HT-29 (cell line): ENCODE data around the gene QTRT2. TPM values are rescaled to one million over a fixed set of nuclear protein-coding genes. Genes with fewer than 3 reads are reported as not detected.

Experiments
- DNase-seq: peaks from one replicate; pipeline ENCODE4 v3.0.0-alpha.2; 2015; ENCODE audit warnings: low spot score
- total RNA-seq: library from RNA; depleted of rRNA; stranded (reverse); fragments of >200 nt; shearing (Covaris generic); gene quantifications from 2 replicates; pipeline ENCODE4 v1.2.3, GENCODE V29; 2014; rRNA removed

Gene QTRT2
- 28.1 and 32.1 TPM in 2 replicates for total RNA-seq

DNA sequence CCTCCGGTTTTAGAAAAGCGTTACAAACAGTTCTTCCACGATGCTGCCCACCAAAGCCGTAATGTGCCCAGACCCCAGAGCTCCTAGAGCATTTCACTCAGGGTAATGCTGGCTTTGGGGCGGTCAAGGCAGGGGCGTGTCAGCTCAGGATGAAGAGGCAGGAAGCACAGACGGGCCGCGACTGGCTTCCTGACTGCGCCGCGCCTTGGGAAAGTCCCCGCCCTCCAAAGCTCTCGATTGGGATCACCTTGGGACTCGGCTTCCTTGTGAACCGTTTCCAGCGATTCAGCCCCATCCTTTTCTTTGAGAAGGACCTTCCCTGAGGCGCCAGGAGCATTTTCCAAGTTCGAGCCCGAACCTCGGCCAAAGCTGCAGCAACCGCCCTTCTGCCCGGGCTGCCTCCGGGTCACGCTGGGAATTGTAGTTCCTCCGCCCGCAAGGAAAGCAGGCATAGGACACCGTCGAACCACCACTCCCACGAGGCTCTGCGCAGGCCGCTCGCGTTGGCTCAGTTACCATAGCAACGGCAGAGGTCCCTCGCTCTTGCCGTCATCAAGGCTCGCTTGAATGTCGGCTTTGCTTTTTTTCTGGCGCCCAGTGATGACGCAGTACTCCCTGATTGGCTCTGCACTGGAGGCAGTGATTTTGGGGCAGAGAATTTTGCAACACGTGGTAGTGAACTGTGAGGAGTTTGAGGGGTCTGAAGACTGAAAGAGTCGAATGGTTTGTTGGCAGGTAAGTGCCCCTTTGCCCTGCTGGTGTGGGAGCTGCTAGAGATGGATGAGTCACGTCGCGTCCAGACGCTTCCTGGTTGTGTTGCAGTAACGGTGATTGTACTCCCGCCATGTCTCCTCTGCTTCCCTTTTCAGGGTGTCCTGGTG, at the start of gene QTRT2, which contains the start of gene CCDC191:
Gene QTRT2, plus strand, starts transcription at position 608 of the 881 bp plus-strand sequence. CDS start 8,521 bp downstream, outside the sequence.
Gene CCDC191, minus strand, starts transcription at position 397 of the 881 bp plus-strand sequence. Its CDS starts 60 bp downstream, at position 337.
- peak; percentile 99 for DNase-seq

DNA sequence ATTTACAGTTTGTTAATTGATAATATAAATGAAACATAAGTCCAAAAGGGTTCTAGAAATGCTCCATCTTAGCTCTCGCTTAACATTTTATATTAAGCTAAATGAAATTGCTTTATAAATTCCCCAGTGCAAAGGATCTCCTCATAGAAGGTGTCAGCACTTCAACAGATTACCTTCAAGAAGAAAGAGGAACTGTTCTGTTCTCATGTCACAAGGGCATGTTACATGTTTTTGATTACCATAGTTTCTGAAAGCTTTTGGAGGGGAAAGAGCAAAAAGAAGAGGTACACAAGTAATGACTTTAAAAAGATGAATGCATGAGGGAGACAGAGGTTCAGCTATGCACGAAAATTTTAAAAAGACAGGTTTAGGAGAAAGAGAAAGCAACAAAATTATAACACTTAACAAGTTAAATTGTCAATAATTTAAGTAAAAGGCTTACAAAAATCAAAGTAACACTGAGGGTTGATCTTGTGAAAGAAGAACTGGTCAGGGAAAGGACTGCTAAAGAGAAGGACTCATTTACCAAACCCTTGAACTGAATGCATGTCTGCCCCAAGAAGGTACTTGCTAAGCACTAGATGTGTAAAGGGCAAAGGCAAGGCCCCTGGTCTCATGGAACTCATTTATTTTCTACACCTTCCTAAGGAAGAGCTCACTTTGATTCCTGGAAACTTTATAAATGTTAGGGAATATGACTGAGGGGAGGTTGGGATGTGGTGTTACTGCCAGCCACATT, 45.3 kb upstream of the QTRT2 start:
- no peak for DNase-seq

DNA sequence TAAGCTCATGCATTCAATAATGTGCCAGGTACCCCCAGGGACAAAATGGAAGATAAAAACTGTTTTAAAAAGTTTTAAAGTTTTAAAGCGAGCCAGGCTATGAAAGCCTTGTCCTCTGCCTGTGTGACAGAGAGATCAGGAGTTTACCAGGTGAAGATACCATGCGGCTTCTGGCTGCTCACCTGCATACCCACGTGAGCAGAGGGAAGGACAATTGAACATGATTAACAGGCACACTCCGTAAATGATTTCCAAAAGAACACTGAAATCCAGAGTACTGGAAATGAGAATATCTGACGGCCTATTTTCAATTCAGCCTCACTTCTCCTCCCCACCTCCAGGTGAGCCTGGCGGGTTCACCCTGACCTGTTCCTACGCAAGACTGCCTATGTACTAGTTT, 42.3 kb upstream of the QTRT2 start:
- no peak for DNase-seq

DNA sequence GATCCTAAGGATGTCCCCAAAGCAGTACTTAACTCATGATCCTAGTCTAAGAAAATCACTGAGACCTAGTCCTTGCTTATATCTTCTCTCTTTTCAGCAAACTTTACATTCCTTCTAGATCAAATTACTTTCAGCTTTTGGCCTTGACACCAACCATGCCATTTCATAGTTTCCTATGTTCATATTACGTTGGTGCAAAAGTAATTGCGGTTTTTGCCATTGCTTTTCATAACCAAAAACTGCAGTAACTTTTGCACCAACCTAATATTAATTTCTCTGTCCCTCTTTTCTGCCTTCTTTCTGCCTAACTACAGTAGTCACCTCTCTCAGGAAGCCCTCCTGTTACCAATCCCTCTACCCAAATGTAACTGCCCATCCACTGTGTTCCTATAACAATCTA, 37.1 kb upstream of the QTRT2 start:
- no peak for DNase-seq

DNA sequence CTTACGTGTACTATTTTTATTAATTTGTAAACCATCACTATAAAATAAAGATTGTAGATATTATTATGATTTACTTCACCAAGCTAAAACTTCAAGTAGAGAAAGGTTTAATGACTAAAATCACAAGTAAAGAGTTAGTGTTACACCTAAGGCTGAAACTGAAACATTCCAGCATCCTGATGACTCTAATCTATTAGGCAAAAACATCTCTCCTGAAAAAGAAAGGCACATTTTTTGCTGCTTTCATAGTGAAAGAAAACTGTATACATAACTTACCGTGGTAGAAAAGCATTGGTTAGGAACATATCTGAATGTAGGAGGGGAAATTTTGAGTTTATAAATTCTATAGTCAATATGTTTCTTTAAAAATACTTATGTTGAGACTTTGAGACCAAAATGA, 35.6 kb upstream of the QTRT2 start:
- no peak for DNase-seq

DNA sequence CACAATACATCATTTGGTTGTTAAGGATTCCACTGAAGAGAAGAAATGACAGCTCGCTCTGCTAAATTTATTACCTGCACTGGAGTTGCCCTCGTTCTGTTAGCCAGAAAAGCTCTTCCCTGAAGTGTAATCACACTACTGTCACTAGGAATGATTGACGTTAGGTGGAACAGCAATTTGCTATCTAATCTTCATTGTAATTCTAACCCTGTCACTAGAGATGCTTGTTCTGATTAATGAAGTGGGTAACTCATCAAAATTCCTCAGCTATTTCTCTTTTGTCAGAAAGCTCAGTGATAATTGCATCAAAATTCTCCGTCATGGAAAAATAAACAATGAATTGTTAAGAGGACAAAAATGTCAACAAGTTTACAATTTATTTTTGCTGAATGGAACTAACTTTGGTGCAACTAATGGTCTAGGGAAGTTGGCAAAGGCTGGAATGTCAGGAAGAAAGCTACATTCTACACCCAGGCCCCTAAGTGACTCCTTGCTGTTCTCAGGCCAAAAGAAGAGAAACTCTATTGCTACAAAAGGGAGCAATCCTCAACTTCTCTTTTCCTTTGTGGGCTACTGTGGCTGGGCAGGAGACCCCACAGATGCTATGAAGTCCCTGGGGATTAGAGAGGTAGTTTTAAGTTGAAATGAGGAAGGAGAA, 34.3 kb upstream of the QTRT2 start:
- DNase-seq, result no peak

DNA sequence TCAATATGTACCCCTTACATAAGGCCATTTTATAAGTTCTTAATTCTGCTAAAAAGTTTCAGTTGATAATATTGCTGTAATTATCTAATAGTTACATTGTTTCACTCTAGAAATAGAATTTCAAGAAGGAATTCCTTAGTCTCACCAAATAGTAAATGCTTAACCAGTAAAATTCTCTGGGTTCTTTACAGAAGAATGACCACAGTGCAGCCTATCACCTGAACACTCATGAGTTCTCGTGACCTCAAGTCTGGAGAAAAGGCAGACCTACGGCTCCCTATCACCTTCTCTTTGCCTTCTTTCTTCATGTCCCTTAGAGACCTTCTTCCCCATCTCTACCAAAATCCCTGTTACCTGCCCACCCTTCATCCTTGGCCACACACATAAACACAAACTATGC, 31.1 kb upstream of the QTRT2 start:
- no peak for DNase-seq

DNA sequence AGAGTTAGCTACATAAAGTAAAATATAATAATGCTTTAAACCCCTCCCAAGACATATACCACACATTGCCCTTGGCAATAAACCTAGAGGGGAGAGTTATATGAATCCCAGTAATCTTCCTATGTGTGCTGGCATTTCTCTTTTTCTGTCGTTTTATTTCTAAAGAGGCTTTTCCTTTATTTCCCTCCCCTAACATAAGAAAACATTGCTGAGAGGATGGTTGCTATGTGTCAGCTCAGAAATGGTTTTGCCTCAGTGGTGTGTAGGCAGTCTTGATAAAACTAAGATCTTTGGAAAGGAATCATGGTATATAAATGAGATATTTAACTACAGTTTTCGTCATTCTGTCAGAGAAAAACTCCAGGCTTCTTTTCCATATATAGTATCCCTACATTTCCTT, 30.2 kb upstream of the QTRT2 start:
- no peak for DNase-seq

DNA sequence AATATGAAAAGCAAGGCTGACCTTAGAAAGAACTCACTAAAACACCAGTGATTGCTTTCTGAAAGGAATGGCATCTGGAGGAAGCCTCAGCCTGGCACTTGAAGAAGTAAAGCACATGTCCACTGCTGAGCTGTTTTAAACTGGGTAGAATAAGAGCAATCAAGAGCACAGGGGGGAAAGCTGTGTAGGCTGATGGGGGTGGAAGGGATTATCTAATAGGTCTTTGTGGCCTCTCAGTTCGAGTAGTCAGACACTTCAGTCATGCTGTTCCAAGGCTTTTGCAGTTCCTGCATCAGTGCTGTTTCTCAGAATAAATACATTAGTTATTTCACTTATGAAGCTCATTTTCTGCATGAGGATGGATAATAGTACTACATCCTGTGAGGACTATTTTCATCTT, 22.8 kb upstream of the QTRT2 start:
- no peak for DNase-seq

DNA sequence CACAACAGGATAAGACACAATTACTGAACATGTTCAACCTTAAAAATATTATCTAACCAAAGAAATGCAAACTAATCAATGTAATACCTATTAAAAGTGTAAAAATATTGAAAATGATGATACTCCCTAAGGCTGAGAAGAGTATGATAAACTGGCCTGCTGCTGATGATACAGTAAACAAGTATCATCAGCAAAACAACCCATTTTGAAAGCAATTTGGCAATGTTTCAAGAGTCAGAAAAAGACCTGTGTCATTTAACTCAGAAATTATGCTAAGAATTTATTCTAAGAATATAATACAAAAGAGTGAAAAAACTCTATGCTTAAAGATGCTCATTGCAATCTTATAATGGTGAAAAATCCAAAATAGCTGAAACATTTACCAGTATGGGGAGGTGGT, 22.3 kb upstream of the QTRT2 start:
- DNase-seq, result no peak

DNA sequence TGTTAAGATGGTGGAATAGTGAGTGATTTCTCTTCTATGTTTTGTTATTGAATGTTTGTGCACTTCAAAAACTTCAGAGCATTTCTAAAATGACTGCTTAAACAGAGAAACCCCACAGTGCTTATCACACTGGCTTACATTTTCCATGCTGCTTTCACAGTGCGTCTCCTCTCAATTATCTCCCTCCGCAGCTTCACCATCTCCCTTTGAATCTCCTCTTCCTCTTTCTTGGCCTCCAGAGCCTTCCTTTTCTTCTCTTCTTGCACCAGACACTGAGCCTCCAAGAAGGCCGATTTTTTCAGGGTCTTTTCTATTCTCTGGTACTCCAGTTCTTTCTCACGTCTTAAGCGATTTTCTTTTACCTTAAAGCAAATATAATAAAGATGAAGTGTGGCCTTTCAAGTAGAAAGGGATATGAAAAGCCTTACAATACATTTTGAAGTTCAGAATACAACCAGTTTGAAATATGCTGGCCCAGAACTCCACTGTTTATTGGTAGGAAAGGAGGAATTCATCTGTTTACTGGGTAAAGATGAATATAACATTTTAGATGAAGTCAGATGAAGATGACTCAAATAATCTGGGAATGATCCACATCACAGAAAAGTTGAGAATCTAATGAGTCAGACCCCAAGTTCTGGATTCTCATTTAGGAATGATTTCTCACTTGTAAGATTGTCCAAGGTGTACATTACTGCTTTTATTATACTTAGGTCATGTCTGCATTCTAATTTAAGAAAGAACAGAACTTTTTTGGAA, 21.6 kb upstream of the QTRT2 start:
- no peak for DNase-seq

DNA sequence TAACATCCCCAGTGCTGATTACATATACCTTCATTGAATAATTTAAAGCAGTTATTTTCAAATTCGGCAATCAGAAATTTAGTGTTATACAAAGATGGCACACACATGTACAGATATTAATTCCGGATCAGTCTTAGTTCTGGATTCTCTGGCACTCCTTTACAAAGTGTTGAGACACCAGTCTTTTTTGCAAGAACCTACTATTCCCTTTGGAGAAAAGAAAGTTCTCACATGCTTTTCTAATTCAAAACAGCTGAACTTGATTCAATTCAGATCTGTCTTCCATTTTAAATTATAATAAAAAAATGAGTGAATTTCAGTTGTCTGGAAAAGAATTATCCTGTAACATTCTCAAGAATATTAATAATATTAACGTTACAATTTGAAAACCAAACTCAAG, 20.6 kb upstream of the QTRT2 start:
- DNase-seq, result no peak

DNA sequence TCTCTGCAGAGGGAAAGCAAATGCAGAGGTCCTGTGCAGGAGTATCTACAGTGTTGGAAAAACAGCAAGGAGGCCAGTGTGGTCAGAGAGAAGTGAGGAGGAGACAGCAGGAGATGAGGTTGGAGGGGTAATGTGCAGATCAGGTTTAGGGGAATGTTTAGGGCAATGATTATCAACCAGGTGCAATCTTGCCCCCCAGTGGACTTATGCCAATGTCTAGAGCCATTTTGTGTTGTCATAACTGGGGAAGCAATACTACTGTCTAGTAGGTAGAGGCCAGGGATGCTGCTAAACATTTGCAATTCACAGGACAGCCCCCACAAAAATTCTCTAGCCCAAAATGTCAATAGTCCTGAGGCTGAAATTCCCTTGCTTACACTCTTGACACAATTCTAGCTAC, 13.3 kb upstream of the QTRT2 start:
- no peak for DNase-seq

DNA sequence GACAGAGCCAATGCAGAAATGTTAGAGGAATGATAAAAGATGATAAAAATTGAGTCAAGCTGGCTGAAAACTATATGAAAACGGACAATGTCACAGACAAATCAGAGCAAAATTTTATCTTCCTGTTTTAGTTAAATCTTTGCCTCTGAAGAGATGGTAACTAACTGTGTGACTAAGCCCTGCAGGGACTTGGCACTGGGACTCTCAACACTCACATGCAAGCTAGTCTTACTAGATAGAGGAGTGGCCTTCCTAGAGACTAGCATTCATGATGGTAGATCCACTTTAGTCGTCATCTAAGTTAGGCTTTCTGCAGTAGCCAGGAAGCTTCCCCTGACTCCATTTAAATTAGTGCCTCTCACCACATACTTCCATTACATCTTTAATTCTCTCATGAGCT, 4.3 kb upstream of the QTRT2 start:
- no peak for DNase-seq

DNA sequence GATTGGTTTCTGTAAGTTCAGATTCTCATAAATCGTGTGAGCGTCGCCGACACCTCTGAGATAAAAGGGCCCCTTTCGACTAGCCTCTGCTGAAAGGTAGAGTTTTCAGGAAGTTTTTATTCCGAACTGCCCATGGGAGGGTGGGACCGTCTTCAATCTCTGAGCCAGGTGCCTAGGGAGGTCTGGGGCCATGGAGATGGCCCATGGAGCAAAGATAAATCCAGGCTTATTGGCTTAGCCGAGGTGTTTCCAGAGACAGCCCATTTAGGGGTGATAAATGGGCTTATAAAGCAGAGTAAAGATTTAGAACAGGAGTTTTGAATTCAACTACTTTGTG, 442 bp downstream of the QTRT2 start:
- no peak for DNase-seq

DNA sequence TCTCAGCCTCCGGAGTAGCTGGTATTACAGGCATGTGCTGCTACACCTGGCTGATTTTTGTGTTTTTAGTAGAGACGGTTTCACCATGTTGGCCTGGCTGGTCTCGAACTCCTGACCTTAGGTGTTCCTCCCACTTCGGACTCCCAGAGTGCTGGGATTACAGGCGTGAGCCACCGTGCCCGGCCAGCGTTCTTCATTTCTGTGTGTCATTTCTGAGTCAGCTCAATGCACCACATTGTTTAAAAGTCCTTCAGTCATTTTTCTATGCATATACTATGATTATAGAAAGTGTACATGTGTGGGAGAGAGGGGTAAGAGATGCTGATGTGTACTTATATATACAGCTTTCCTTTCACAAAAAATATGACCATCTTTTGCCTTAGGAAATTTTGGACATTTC, 2.1 kb downstream of the QTRT2 start:
- no peak for DNase-seq

DNA sequence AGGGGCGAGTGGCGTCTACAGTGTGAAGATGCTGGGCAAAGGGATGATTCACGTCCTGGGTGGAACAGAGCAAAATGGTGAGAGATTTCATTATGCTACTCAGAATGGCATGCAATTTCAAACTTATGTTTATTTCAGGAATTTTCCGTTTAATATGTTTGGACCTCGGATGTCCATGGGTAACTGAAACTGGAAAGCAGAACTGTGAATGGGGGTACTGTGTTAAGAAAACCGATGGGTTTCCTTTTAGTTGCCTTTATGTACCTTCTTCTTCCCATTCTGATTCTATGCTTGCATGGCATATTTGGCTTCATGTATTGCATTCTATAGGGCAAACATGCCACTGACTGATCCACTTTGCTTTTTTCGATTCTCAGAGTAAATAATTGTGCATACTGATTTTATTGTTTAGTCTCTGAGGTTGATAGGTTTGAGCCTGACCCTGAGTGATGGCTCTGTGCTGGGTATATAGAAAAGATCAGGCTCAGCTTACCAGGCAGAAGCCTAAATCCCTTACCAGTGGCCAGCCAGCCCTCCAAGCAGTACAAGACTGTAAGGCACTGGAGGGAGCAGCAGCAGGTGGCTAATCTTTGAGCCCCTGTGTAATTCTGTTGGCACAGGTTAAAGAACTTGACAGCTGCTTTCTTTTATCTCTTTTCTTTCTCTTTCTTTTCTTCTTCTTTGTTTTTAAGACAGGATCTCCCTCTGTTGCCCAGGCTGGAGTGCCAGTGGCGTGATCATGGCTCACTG, 4.5 kb downstream of the QTRT2 start:
- no peak for DNase-seq

DNA sequence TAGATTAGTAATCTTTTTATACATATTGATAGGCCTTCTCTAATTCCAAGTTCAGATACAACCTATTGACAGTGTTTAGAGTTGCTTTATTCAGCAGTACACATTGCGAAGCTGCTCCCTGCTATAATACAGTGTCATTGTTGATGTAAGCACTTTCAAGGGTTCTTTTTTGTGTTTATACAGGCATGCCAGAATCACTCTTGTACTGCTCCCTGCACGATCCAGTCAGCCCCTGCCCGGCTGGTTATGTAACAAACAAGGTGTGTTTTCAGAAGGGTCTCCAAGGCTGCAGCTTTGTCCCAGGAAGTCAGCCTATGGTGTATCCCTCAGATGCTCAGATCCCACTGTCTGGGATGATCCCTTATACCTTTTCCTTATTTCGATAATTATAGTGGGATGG, 11.3 kb downstream of the QTRT2 start:
- no peak for DNase-seq

DNA sequence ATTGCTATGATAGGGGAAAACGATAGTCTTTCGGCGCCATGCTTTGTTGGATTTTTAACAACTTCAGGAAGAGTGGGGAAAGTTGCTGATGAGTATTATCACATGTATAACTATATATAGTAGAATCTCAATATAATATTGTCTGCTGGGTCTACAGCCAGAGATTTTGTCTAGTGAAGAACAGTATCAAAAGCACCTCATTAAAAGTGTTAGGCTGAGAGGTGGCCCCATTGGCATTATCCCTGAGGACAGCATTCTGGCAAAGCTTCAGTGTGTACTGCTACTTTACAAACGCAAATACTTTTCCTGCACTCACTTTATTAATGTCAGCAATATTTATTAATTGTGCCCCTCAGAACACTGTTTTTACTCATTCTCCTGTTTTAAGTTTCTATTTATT, 11.8 kb downstream of the QTRT2 start:
- no peak for DNase-seq

DNA sequence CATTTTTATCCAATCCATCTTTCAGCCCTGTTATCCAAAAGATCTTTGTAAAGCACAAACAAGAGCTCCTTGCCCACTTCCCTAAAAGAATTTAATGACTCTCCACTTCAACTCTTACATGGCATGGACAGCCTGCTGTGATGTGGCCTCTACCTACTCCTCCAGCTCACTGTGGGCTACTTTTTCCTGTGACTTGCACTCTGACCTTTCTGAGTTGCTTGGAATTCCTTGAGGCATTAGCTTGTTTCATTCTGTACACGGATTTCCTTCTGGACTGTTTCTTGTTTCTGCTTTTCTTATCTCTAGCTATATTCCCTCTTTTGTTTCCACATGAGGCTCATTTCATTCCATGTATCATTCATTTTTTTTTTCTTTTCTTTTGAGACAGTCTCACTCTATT, 15.2 kb downstream of the QTRT2 start:
- DNase-seq, result no peak

DNA sequence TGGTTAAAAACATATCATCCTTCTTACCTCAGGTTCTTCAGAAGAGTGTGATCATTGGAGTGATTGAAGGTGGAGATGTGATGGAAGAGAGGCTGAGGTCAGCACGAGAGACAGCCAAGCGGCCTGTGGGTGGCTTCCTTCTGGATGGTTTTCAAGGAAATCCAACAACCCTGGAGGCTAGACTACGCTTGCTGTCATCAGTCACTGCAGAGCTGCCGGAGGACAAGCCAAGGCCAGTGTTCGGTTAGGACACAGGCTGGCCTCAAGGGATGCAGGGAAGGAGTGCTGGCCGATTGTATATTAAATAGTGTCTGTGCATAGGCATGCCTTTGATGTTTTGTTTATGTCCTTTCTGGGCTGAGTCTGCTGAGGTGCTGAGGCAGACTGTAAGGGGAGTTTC, 20.2 kb downstream of the QTRT2 start:
- no peak for DNase-seq
